GM06990 (cell line): Measurements from ENCODE around the gene WNT11.

ENCODE experiments used
- DNase-seq: peaks from one replicate; pipeline ENCODE4 v3.0.0-alpha.2; 2011; ENCODE audit not compliant: insufficient read length; ENCODE audit errors: extremely low read depth
- H3K27me3 ChIP-seq: replicated peaks from 2 replicates; pipeline ENCODE4 v1.6.0; 2011; ENCODE audit warnings: low read length; ENCODE audit not compliant: control insufficient read depth, insufficient read depth
- H3K36me3 ChIP-seq: 2 replicates; pipeline ENCODE4 v1.5.1; 2011; ENCODE audit warnings: low read length; ENCODE audit not compliant: control insufficient read depth, insufficient read depth
- H3K4me3 ChIP-seq: replicated peaks from 2 replicates; pipeline ENCODE4 v1.5.1; 2011; ENCODE audit warnings: low read depth, mild to moderate bottlenecking, control low read depth, low read length
- TF ChIP-seq, protein P1 (sequence below): IDR thresholded peaks from 2 replicates; pipeline ENCODE4 v1.5.1; 2011; ENCODE audit warnings: low read length, control low read depth, mild to moderate bottlenecking, inconsistent platforms; ENCODE audit not compliant: insufficient read depth, poor library complexity, severe bottlenecking

WNT11 gene

DNA sequence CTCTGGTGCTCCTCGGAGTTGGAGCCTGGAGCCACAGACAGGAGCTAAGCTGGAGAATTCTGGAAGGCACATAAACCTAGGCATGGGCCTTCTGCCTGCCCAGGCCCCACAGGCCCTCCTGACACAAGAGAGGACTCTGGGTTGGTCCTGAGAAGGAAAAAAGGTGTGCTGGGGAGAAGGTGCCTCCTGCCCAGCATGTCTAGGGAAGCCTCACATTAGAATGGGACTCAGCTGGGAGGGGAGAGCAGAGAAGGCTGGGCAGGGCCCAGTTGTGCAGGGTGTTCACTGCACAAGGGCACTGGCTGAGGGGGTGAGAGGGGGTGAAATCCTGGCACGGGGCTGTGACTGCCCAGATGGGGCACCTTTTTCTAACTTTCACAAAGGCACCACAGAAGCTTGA lies 39.4 kb upstream of the WNT11 start:
- TF ChIP-seq, protein P1, sequence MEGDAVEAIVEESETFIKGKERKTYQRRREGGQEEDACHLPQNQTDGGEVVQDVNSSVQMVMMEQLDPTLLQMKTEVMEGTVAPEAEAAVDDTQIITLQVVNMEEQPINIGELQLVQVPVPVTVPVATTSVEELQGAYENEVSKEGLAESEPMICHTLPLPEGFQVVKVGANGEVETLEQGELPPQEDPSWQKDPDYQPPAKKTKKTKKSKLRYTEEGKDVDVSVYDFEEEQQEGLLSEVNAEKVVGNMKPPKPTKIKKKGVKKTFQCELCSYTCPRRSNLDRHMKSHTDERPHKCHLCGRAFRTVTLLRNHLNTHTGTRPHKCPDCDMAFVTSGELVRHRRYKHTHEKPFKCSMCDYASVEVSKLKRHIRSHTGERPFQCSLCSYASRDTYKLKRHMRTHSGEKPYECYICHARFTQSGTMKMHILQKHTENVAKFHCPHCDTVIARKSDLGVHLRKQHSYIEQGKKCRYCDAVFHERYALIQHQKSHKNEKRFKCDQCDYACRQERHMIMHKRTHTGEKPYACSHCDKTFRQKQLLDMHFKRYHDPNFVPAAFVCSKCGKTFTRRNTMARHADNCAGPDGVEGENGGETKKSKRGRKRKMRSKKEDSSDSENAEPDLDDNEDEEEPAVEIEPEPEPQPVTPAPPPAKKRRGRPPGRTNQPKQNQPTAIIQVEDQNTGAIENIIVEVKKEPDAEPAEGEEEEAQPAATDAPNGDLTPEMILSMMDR: no peak
- Histone ChIP-seq H3K27me3 (no peaks in the 10 kb centered on the region; the same call in none of the 2 replicates), H3K4me3 (no peak overlapping the region), H3K36me3 (no peaks in the 10 kb centered on the region)
- no peak for DNase-seq

DNA sequence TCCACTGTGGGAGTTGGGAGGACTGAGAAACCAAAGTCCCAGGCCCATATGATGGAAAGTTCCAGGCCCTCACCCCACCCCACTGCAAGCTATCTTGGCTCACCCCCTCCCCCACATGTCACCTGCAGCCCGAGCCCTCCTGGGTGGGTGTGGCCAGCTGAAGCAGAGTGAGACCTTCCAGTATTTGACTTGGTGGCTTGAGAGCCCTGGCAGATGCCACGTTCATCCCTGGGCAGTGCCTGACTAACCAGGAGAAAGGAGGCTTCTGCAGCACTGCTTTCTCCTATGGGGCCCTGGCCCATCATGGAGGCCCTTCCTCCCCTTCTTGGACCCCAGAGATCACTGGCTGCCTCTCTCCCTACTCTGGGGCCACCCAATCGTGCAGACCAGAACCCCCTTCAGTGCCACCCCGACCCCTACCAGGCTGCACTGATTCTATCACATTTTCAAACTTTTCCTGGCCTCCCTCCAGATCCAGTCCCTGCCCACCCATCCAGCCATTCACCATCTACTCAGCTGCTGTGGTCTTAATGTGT lies 38.1 kb upstream of the WNT11 start:
- H3K4me3 ChIP-seq: no peak overlapping the region
- TF ChIP-seq, protein P1: no peak
- no peaks in the 10 kb centered on the region; the same call in none of the 2 replicates for H3K27me3 ChIP-seq
- H3K36me3 ChIP-seq: no peaks in the 10 kb centered on the region
- no peak for DNase-seq

DNA sequence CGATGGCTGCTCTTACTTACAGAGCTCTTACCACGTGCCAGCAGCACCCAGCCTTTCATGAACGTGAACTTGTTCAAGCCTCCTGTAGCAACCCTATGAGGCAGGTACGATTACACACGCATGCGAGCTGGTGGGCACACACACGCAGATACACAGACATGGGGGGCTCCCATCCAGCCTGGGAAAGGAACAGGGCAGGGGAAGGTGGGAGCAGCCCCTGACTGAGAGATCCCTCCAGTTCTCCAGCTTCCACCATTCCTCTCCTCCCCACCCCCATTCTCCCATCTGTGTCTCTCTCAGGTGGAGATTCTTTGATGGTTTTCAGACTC lies 37.6 kb upstream of the WNT11 start:
- Histone ChIP-seq H3K27me3 (no peaks in the 10 kb centered on the region; the same call in none of the 2 replicates), H3K36me3 (no peaks in the 10 kb centered on the region), H3K4me3 (no peak overlapping the region)
- TF ChIP-seq, protein P1: no peak
- no peak for DNase-seq

DNA sequence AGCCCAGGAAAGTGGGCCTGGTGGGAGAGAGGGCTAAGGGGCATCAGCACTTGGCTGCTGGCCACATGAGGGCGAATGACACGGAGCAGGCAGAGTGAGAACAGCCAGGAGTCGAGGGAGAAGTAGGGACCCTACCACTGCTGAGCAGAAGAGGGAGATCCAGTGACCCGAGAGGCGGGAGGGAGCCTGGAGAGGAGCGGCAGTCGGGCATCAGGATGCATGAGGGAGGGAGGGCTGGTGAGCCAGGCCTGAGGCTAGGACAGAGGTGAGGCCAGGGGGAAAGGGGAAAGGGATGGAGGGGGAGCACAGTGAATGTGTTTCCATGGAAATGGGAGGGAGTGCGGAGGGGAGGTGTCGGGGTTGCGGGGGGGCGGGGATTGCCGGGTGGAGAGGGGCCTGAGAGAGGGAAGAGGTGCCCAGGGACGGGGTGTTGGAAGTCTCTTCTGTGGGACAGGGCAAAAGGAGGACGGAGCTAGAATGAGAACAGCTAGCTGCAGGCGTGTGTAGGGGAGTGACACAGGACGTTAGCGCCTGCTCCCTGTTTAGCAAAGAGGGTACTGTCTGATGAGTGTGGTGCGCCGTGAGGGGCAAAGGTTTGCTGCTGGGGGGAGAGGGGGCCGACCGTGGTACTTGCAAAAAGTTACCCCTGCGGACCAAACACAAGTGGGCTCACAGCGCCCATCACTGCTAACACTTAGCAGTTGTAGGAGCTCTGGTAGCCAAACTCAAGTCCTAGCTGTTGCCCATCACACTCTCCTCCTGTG lies 37.1 kb upstream of the WNT11 start:
- H3K27me3 ChIP-seq: no peaks in the 10 kb centered on the region; the same call in none of the 2 replicates
- H3K36me3 ChIP-seq: no peaks in the 10 kb centered on the region
- TF ChIP-seq, protein P1: no peak
- DNase-seq: no peak
- no peak overlapping the region for H3K4me3 ChIP-seq

DNA sequence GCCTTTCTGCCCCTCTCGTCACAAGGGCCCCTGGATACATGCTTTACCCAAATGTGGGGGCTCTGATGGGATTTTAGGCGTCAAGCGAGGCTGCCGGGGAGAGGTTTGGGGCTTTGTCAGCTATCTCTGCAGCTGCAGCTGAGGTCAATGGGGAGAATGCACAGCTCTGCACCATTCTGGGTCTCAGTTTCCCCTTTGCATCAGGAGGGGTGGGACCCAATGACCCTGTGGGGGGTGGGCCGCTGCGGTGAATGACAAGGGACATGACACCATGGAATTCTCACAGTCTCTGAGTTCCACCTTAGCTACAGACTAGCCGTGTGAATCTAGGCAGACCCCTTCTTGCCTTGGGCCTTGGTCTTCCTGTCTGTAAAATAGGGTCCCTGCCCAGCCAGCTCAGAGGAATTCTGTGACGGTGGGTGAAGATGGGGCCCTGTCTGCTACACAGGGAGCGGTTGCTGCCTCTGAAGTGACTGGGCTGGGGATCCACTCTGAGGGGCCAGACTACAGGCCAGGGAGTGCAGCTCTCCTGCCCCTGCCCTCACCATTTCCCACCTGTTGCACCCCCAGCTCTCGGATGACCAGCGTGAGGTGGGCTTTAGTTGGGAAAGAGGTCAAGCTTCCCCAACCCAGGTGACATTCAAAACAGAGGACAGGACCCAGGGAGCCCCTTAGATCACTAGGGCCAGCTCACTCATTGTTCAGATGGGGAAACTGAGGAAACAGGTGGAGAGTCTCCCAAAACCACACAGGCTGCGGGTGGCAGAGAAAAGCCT lies 35.9 kb upstream of the WNT11 start:
- TF ChIP-seq, protein P1: no peak
- H3K27me3 ChIP-seq: no peaks in the 10 kb centered on the region; the same call in none of the 2 replicates
- no peak overlapping the region for H3K4me3 ChIP-seq
- no peak for DNase-seq
- H3K36me3 ChIP-seq: no peaks in the 10 kb centered on the region
